ENCODE data around the gene TRIM8. TPM values are rescaled to one million over a fixed set of nuclear protein-coding genes. Genes with fewer than 3 reads are reported as not detected.

Gene TRIM8
- total RNA-seq, 1 experiment from 2014 or later: 61.4 TPM

GRCh38 chr10:102657984-102658724 lies 13.9 kb downstream of the TRIM8 start:
- no peak for TF ChIP-seq EZH2 (IDR thresholded peaks at IDR 0.05; ENCODE audit: low read length, unreplicated experiment)
- TF ChIP-seq EZH2phosphoT487 (IDR thresholded peaks at IDR 0.05; ENCODE audit: borderline replicate concordance, low read length): no peak
- TF ChIP-seq CTCF (conservative IDR thresholded peaks at IDR 0.05; ENCODE audit: low read depth, low read length): no peak
- H3K4me2 ChIP-seq (ENCODE audit: low read length): no peak overlapping the region
- H3K27me3 ChIP-seq (ENCODE audit: low read length): no peaks in the 10 kb centered on the region
- H3K9ac ChIP-seq (ENCODE audit: low read length): no peak overlapping the region
- ChIA-PET POLR2A (ENCODE audit: unreplicated experiment) (no interaction called here), CTCF (no interaction called here)
- intact Hi-C loops (cut with micrococcal nuclease): no loop called here
- H3K4me3 ChIP-seq (ENCODE audit: low read length): no peak overlapping the region
- no peaks in the 10 kb centered on the region for H3K4me1 ChIP-seq (ENCODE audit: insufficient read depth, low read length)
- H3K79me2 ChIP-seq (ENCODE audit: low read length): peaks cover 7% of the 10 kb centered on the region
- H2AFZ ChIP-seq (ENCODE audit: low read length): no peak overlapping the region
- no peak overlapping the region for H3K27ac ChIP-seq (ENCODE audit: low read length)
- DNase-seq (peak; percentile 15), ATAC-seq (peak; percentile 59)
- no TSS peak for BruUV-seq (replicated peaks)
- no peaks in the 10 kb centered on the region for H3F3A ChIP-seq (ENCODE audit: low read length, unreplicated experiment)
- no peaks in the 10 kb centered on the region for H4K20me1 ChIP-seq (ENCODE audit: low read length)
- no peaks in the 10 kb centered on the region for H3K9me2 ChIP-seq (replicated peaks; ENCODE audit: low read length)
- H3K9me3 ChIP-seq (ENCODE audit: low read length): no peaks in the 10 kb centered on the region
- peaks cover 3% of the 10 kb centered on the region for H3K36me3 ChIP-seq (ENCODE audit: low read depth, low read length)

- Histone ChIP-seq H3K27me3 (ENCODE audit: low read length) (no peaks in the 10 kb centered on the region), H3K9ac (ENCODE audit: low read length) (no peak overlapping the region), H3K79me2 (ENCODE audit: low read length) (peaks cover under 1% of the 10 kb centered on the region; the same call in 1 of the 2 replicates), H2AFZ (ENCODE audit: low read length) (no peak overlapping the region), H3K9me3 (ENCODE audit: low read length) (no peaks in the 10 kb centered on the region), H3K4me2 (ENCODE audit: low read length) (no peak overlapping the region), H3K36me3 (ENCODE audit: low read depth, low read length) (peaks cover 3% of the 10 kb centered on the region), H3F3A (ENCODE audit: low read length, unreplicated experiment) (no peaks in the 10 kb centered on the region), H3K4me1 (ENCODE audit: insufficient read depth, low read length) (no peaks in the 10 kb centered on the region), H3K4me3 (ENCODE audit: low read length) (no peak overlapping the region), H3K9me2 (replicated peaks; ENCODE audit: low read length) (no peaks in the 10 kb centered on the region), H3K27ac (ENCODE audit: low read length) (no peak overlapping the region), H4K20me1 (ENCODE audit: low read length) (no peaks in the 10 kb centered on the region)
- intact Hi-C loops (cut with micrococcal nuclease): no loop called here
- POLR2A ChIA-PET (ENCODE audit: unreplicated experiment): interaction anchor here (0.7 kb wide), 1 partner anchor 55 kb away, joined by 4 read pairs; no protein-coding TSS in a partner anchor
- DNase-seq (no peak), ATAC-seq (no peak)
- TF ChIP-seq EZH2phosphoT487 (IDR thresholded peaks at IDR 0.05; ENCODE audit: borderline replicate concordance, low read length) (no peak), CTCF (conservative IDR thresholded peaks at IDR 0.05; ENCODE audit: low read depth, low read length) (no peak), EZH2 (IDR thresholded peaks at IDR 0.05; ENCODE audit: low read length, unreplicated experiment) (no peak)
- CTCF ChIA-PET: no interaction called here
- no TSS peak for BruUV-seq (replicated peaks)
Observed at GRCh38 chr10:102658802-102659201, 14.5 kb downstream of the TRIM8 start.

All from PC-3 (cell line).